Mesenteric fat pad (tissue), 1 donor: ENCODE measurements around the gene SERPINH1. TPM values are rescaled to one million over a fixed set of nuclear protein-coding genes. Genes with fewer than 3 reads are reported as not detected.

Experiments used
- DNase-seq: peaks from one replicate; pipeline ENCODE4 v3.0.0-alpha.2; 2020; ENCODE audit warnings: low spot score
- total RNA-seq: library from RNA; stranded (reverse); fragmentation: NEBNext Ultra II Directional; extraction: Animal tissue kit (Norgen Biotek cat#: 25700); gene quantifications from one replicate; pipeline ENCODE4 v1.2.1, GENCODE V29; 2021
- donor health status: DM: yes; HTN: yes; CAD: no.

Gene SERPINH1
- total RNA-seq, 1 donor from 2014 or later, result 309 TPM

GRCh38 chr11:75532200-75533048 is 29.6 kb upstream of the SERPINH1 start:
- DNase-seq, result no peak

- DNase-seq, result no peak
Measured at GRCh38 chr11:75533896-75534258, 28.2 kb upstream of the SERPINH1 start.

- DNase-seq, result no peak
Measured at GRCh38 chr11:75534259-75535069, 27.6 kb upstream of the SERPINH1 start.

GRCh38 chr11:75535071-75535470 is 27.0 kb upstream of the SERPINH1 start:
- no peak for DNase-seq

GRCh38 chr11:75536786-75537641 is 25.0 kb upstream of the SERPINH1 start:
- no peak for DNase-seq

GRCh38 chr11:75537740-75538139 is 24.3 kb upstream of the SERPINH1 start:
- no peak for DNase-seq

GRCh38 chr11:75538150-75538942 is 23.7 kb upstream of the SERPINH1 start:
- DNase-seq, result no peak

- DNase-seq, result no peak
Measured at GRCh38 chr11:75539459-75540334, 22.4 kb upstream of the SERPINH1 start.

GRCh38 chr11:75541193-75542087 is 20.6 kb upstream of the SERPINH1 start:
- no peak for DNase-seq

- no peak for DNase-seq
Measured at GRCh38 chr11:75542088-75542438, 20.0 kb upstream of the SERPINH1 start.

GRCh38 chr11:75543806-75544205 is 18.2 kb upstream of the SERPINH1 start:
- no peak for DNase-seq

GRCh38 chr11:75547177-75547576 is 14.9 kb upstream of the SERPINH1 start:
- DNase-seq, result no peak

- DNase-seq, result no peak
Measured at GRCh38 chr11:75547617-75548058, 14.4 kb upstream of the SERPINH1 start.

- DNase-seq, result no peak
Measured at GRCh38 chr11:75548595-75549272, 13.3 kb upstream of the SERPINH1 start.

GRCh38 chr11:75549370-75549958 is 12.6 kb upstream of the SERPINH1 start:
- no peak for DNase-seq

GRCh38 chr11:75553182-75553581 is 8.9 kb upstream of the SERPINH1 start:
- no peak for DNase-seq

GRCh38 chr11:75553889-75554257 is 8.2 kb upstream of the SERPINH1 start:
- DNase-seq, result no peak
